GM10248 (cell line): Measurements from ENCODE around the gene SRRM3.
"Not testable (repeated sequence)": the region's sequence is repeated elsewhere in the genome, so short reads cannot be mapped to it uniquely, and the experiment has no call there.

Experiments
- CTCF ChIA-PET: fragments of 300-600 bp; sonication (Branson Sonifier 250); formaldehyde crosslinking; extraction: SDS; loops from one replicate; lab custom pipeline; 2021; ENCODE audit warnings: antibody characterized with exemption; lab: Yijun Ruan, JAX
- POLR2A ChIA-PET: fragments of 350-650 bp; sonication (Branson Sonifier 250); formaldehyde crosslinking; extraction: SDS; loops from one replicate; lab custom pipeline; 2020; ENCODE audit warnings: antibody characterized with exemption; lab: Yijun Ruan, JAX
- DNase-seq: peaks from one replicate; pipeline ENCODE4 v3.0.0; 2012; ENCODE audit errors: extremely low spot score
- TF ChIP-seq, protein P1 (sequence below): IDR thresholded peaks from 2 replicates; pipeline ENCODE4 v1.5.1; 2012; ENCODE audit warnings: mild to moderate bottlenecking, low read depth; ENCODE audit errors: extremely low read depth, missing control alignments, control extremely low read depth

Gene SRRM3

DNA sequence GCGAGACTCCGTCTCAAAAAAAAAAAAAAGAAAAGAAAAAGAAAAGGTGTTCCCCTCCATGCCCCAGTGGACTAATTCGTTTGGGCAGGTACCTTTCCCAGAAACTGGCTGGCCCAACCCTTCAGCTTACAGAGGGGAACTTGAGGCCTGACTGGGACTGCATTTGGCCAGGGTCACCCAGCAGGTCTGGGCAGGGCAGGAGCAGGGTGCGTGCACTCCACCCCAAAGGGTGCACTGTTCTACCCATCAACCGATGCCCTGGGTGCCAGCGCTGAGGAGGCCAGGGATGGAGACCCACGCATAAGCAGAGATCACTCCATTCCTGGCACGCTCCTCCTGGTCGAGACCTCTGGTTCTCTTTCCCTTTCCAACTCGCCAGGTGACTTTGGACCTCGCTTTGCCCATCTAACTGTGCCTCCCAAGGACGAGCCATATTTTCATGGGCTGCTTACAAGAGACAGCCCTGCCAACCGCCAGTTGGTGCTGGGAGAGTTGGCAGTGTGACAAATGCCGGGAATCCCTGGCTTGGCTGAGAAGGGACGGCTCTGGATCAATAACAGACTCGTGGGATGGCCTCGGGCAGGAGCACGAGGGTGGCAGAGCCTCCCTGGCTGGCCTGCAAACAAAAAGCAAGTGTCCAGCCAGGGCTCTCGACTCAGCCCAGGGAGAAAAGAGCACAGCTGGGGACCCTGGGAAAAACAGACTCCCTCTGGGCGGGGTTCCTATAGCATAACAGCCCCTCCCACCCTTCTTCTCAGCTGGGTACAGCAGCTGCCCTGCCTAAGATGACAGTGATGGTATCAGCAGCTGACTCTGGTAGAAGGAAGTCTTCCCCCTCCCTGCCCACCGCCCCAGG is 108.6 kb downstream of the SRRM3 start:
- TF ChIP-seq, protein P1, sequence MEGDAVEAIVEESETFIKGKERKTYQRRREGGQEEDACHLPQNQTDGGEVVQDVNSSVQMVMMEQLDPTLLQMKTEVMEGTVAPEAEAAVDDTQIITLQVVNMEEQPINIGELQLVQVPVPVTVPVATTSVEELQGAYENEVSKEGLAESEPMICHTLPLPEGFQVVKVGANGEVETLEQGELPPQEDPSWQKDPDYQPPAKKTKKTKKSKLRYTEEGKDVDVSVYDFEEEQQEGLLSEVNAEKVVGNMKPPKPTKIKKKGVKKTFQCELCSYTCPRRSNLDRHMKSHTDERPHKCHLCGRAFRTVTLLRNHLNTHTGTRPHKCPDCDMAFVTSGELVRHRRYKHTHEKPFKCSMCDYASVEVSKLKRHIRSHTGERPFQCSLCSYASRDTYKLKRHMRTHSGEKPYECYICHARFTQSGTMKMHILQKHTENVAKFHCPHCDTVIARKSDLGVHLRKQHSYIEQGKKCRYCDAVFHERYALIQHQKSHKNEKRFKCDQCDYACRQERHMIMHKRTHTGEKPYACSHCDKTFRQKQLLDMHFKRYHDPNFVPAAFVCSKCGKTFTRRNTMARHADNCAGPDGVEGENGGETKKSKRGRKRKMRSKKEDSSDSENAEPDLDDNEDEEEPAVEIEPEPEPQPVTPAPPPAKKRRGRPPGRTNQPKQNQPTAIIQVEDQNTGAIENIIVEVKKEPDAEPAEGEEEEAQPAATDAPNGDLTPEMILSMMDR = no peak
- no peak for DNase-seq
- POLR2A ChIA-PET = no interaction called here
- CTCF ChIA-PET = interaction anchor here (9.0 to 17.2 kb wide), 2 partner anchors 20 to 134 kb away, joined by 136 to 339 read pairs; no protein-coding TSS in a partner anchor

DNA sequence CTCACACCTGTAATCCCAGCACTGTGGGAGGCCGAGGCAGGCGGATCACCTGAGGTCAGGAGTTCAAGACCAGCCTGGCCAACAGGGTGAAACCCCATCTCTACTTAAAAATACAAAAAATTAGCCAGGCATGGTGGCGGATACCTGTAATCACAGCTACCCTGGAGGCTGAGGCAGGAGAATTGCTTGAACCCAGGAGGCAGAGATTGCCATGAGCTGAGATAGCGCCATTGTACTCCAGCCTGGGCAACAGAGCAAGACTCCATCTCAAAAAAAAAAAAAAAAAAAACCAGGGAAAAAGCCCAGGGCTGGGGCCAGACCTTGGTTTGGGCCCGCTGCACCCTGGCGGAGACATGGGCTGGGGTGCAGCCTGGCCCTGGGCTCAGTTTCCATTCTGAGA is 110.1 kb downstream of the SRRM3 start:
- DNase-seq, POLR2A ChIA-PET: not testable (repeated sequence)
- CTCF ChIA-PET = interaction anchor here (1.0 to 17.2 kb wide), 4 partner anchors 21 to 135 kb away, joined by 3 to 339 read pairs (median 70); partner anchors contain the start of genes SRRM3 and YWHAG

DNA sequence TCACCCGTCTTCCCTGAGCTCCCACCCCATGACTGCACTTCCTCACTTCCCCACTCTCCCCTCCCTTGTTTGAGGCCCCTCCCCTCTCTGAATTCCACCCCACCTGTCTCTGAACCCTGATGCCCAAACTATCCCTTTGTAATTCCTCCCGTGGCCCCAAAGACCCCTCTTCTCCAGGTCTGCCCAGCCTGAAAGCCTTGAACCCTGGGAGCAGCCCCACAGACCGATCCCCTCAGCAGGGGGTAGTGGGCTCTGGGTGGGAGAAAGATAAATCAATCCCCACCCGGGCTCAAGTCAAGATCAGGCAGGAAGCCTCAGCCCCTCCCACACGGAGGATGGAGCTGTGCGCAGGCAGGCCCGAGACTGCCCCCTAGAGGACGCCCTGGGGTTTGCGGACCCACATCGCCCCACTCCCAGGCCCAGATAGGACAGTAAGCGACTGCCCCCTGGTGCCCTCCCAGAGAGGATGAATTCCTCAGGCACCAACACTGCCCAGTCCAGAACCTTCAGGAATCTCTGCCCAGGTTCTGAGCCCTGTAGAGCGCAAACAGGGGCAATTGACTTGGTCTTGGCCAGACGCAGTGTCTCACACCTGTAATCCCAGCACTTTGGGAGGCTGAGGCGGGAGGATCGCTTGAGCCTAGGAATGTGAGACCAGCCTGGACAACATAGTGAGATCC is 112.5 kb downstream of the SRRM3 start:
- TF ChIP-seq, protein P1 = peak; percentile 100
- peak; percentile 92 for DNase-seq
- ChIA-PET POLR2A (interaction anchor here (1.3 to 2.4 kb wide), 2 partner anchors 9 to 11 kb away, joined by 6 to 9 read pairs; no protein-coding TSS in a partner anchor), CTCF (interaction anchor here (0.5 to 17.2 kb wide), 37 partner anchors 8 to 261 kb away, joined by 3 to 339 read pairs (median 4); partner anchors contain the start of genes HSPB1 and SRRM3)

DNA sequence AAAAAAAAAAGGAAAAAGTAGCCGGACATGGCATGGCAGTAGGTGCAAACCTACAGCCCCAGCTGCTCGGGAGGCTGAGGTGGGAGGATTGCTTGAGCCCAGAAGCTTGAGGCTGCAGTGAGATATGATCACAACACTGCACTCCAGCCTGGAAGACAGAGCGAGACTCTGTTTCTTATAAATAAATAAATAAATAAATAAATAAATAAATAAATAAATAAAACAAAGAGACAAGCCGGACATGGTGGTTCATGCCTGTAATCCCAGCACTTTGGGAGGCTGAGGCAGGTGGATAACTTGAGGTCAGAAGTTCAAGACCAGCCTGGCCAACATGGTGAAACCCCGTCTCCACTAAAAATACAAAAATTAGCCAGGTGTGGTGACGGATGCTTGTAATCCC is 113.0 kb downstream of the SRRM3 start:
- DNase-seq = not testable (repeated sequence)
- ChIA-PET POLR2A (interaction anchor here (1.3 to 2.4 kb wide), 2 partner anchors 10 to 11 kb away, joined by 6 to 9 read pairs; no protein-coding TSS in a partner anchor), CTCF (interaction anchor here (1.0 to 17.2 kb wide), 20 partner anchors 9 to 188 kb away, joined by 3 to 339 read pairs (median 11); partner anchors contain the start of gene HSPB1)

DNA sequence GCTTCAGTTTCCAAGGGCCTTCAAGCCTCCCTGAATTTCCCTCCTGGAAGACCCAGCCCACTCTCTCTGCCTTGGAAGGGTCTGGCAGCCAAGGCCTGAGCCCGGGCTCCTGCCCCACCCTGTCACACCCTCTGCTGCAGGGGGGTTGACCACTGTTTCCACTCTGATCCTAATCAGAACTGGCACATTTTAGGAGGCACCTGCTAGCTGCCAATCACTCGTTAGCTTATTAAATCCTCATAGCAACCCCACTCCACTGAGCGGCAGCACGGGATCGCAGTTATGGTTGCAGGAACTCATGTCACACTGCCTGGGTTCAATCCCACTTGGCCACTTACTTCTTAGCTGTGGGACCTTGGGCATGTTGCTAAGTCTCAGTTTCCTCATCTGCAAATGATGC is 113.7 kb downstream of the SRRM3 start:
- TF ChIP-seq, protein P1 = peak; percentile 24
- DNase-seq = no peak
- POLR2A ChIA-PET = interaction anchor here (0.6 to 2.4 kb wide), 2 partner anchors 11 to 12 kb away, joined by 4 to 9 read pairs; no protein-coding TSS in a partner anchor
- CTCF ChIA-PET = interaction anchor here (0.7 to 17.2 kb wide), 13 partner anchors 10 to 267 kb away, joined by 3 to 339 read pairs (median 19); partner anchors contain the start of genes HSPB1, MDH2 and STYXL1

DNA sequence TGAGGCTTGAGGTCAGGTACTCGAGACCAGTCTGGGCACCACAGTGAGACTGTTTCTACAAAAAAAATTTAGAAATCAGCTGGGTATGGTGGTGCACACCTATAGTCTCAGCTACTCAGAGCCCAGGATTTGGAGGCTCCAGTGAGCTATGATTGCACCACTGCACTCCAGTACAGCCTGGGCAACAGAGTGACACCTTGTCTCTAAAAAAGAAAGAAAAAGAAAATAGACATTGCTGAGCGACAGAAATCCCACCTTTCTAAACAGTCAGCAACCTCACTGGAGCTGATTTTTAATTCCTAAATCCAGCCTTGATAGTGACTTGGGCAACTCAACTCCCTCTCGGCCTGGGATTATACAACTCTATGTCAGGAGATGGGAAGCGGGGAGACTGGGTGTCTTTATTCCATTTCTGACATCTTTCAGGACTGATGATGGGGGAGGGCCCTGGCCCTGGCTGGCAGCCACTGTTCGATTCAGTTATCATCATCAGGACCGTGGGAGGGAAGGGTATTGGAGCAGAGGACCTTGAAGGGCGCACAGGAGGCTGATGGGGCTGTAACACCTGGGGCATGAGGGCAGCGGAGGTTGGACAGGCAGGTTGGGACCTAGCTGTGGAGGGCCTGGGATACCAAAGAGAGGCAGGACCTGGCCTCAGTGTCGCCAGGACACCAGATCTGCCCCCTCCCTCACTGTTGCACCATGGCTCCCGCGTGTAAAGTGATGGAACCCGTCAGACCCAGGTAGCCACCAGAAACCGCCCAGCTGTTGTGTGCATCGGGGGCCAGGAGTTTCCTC is 115.5 kb downstream of the SRRM3 start:
- ChIA-PET POLR2A (interaction anchor here (0.6 to 1.9 kb wide), 4 partner anchors 11 to 227 kb away, joined by 3 to 12 read pairs (median 6); partner anchors contain the start of gene HSPB1), CTCF (interaction anchor here (0.9 to 17.2 kb wide), 10 partner anchors 10 to 151 kb away, joined by 3 to 339 read pairs (median 4); no protein-coding TSS in a partner anchor)
- TF ChIP-seq, protein P1 = no peak

More for the DNA sequence above, 115.5 kb downstream of the SRRM3 start:
- DNase-seq = no peak
